Thyroid gland (tissue), 4 donors: ENCODE results near the gene F10. TPM values are rescaled to one million over a fixed set of nuclear protein-coding genes. Genes with fewer than 3 reads are reported as not detected.
"Not testable (repeated sequence)": the region's sequence is repeated elsewhere in the genome, so short reads cannot be mapped to it uniquely, and the experiment has no call there.

Experiments used
- DNase-seq, 2 donors: peaks; one replicate each; pipeline ENCODE4 v3.0.0-alpha.2; 2019
- H3K27ac ChIP-seq, 3 donors: fragments of 200-600 bp; sonication (generic); 1 replicate in 2 of 3; 2 replicates in 1 of 3; pipeline ENCODE4 v1.5.1; 2016 to 2019; ENCODE audit warnings: mild to moderate bottlenecking in 1 of 3, moderate library complexity in 1 of 3
- H3K27me3 ChIP-seq: fragments of 200-600 bp; sonication (generic); one replicate; pipeline ENCODE4 v1.5.1; 2019
- H3K36me3 ChIP-seq, 2 donors: fragments of 200-600 bp; sonication (generic); one replicate each; pipeline ENCODE4 v1.5.1; 2016 to 2019
- H3K4me1 ChIP-seq, 2 donors: fragments of 200-600 bp; sonication (generic); one replicate each; pipeline ENCODE4 v1.5.1; 2017 to 2019
- H3K4me3 ChIP-seq, 3 donors: fragments of 200-600 bp; sonication (generic); replicated peaks in 1 of 3; 1 replicate in 2 of 3; 2 replicates in 1 of 3; pipeline ENCODE4 v1.5.1; 2016; ENCODE audit warnings: mild to moderate bottlenecking in 1 of 3
- H3K9me3 ChIP-seq: fragments of 200-600 bp; sonication (generic); one replicate; pipeline ENCODE4 v1.5.1; 2017
- CTCF ChIP-seq, 6 experiments: fragments of 200-600 bp in 3 of 6; fragments of 450-650 bp in 3 of 6; sonication (generic) in 3 of 6; IDR thresholded peaks; one replicate each; pipeline ENCODE4 v1.5.1; 2016 to 2019; ENCODE audit warnings: antibody characterized with exemption in 6 of 6, mild to moderate bottlenecking in 2 of 6, inconsistent platforms in 1 of 6, moderate library complexity in 1 of 6
- POLR2A ChIP-seq, 2 donors: fragments of 450-650 bp; IDR thresholded peaks; one replicate each; pipeline ENCODE4 v1.6.1; 2017; ENCODE audit warnings: antibody characterized with exemption in 2 of 2, mild to moderate bottlenecking in 2 of 2, moderate library complexity in 1 of 2
- WGBS, 2 donors: methylation state at CpG; one replicate each; pipeline ENCODE4 v1.1.5; 2017; 5-methylcytosine and 5-hydroxymethylcytosine counted together
- intact Hi-C: fragments of 100-400 bp; cut with DNase I; formaldehyde crosslinking; loops from one replicate; pipeline ENCODE4 v1.15.1; 2023
- total RNA-seq, 4 donors: library from RNA; depleted of rRNA; stranded (reverse); fragments of >200 nt; gene quantifications; one replicate each; pipeline ENCODE4 v1.2.3, GENCODE V29; 2016

Gene F10
- total RNA-seq, 4 donors from 2014 or later = 4.0 to 19.9 (median 7.0) TPM

DNA sequence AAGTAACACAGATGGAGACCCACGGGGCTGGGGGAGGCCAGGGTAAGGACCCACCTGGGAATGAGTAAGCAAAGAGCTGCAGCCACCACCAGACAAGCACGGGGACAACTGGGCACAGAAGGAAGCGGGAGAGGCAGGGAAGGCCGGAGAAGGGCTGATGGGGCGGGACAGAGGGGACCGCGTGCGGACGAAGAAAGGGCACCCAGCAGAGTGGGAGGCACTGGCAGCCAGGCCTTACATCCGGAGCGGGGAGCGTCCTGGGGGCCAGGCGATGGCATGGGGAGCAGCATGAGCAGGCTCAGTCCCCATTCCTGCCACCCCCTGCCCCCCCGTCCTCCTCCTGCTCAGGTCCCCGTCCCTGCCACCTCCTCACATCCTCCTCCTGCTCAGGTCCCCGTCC, 38.8 kb downstream of the F10 start:
- WGBS, 2 donors = 47 to 55% methylated on average over 16 of the region's 16 CpGs
- Histone ChIP-seq H3K27ac (no peak overlapping the region), H3K4me3 (no peak overlapping the region), H3K36me3 (no peaks in the 10 kb centered on the region), H3K9me3 (no peaks in the 10 kb centered on the region), H3K4me1 (no peaks in the 10 kb centered on the region), H3K27me3 (no peaks in the 10 kb centered on the region)
- no peak for TF ChIP-seq POLR2A (IDR thresholded peaks at IDR 0.05)
- TF ChIP-seq CTCF (IDR thresholded peaks at IDR 0.05) = no peak
- DNase-seq = no peak
- intact Hi-C loops = no loop called here

DNA sequence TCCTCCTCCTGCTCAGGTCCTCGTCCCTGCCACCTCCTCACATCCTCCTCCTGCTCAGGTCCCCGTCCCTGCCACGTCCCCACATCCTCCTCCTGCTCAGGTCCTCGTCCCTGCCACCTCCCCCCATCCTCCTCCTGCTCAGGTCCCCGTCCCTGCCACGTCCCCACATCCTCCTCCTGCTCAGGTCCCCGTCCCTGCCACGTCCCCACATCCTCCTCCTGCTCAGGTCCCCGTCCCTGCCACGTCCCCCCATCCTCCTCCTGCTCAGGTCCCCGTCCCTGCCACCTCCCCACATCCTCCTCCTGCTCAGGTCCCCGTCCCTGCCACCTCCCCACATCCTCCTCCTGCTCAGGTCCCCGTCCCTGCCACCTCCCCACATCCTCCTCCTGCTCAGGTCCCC, 39.4 kb downstream of the F10 start:
- DNase-seq, intact Hi-C loops: not testable (repeated sequence)

GRCh38 chr13:113162783-113163685, 40.4 kb downstream of the F10 start:
- intact Hi-C loops = no loop called here
- Histone ChIP-seq H3K36me3 (no peaks in the 10 kb centered on the region), H3K4me1 (no peaks in the 10 kb centered on the region), H3K27ac (no peak overlapping the region), H3K27me3 (no peaks in the 10 kb centered on the region), H3K9me3 (no peaks in the 10 kb centered on the region), H3K4me3 (no peak overlapping the region)
- TF ChIP-seq POLR2A (IDR thresholded peaks at IDR 0.05) = no peak
- TF ChIP-seq CTCF (IDR thresholded peaks at IDR 0.05) = no peak
- WGBS, 2 donors = 30 to 36% methylated on average over 23 to 24 of the region's 25 CpGs
- no peak for DNase-seq

More for the DNA sequence above, 39.4 kb downstream of the F10 start:
- H3K27ac ChIP-seq, H3K36me3 ChIP-seq, H3K9me3 ChIP-seq, H3K4me1 ChIP-seq, H3K4me3 ChIP-seq, H3K27me3 ChIP-seq: not testable (repeated sequence)
- no CpG with 5 or more reads among the region's 13 CpGs for WGBS, 2 donors

GRCh38 chr13:113164492-113164891, 41.9 kb downstream of the F10 start:
- no peaks in the 10 kb centered on the region for H3K4me1 ChIP-seq
- DNase-seq = no peak
- no peak overlapping the region for H3K27ac ChIP-seq
- H3K9me3 ChIP-seq = no peaks in the 10 kb centered on the region
- H3K36me3 ChIP-seq = no peaks in the 10 kb centered on the region
- TF ChIP-seq CTCF (IDR thresholded peaks at IDR 0.05) (no peak), POLR2A (IDR thresholded peaks at IDR 0.05) (no peak)
- H3K27me3 ChIP-seq = no peaks in the 10 kb centered on the region
- H3K4me3 ChIP-seq = no peak overlapping the region
- intact Hi-C loops = no loop called here
- 76 to 85% methylated on average over 12 of the region's 12 CpGs for WGBS, 2 donors

- no peak for DNase-seq
- no peak overlapping the region for H3K4me3 ChIP-seq
- H3K27me3 ChIP-seq = no peaks in the 10 kb centered on the region
- H3K27ac ChIP-seq = no peak overlapping the region
- intact Hi-C loops = no loop called here
- H3K4me1 ChIP-seq = peaks cover 6% of the 10 kb centered on the region in 2 donors
- TF ChIP-seq POLR2A (IDR thresholded peaks at IDR 0.05) (no peak), CTCF (IDR thresholded peaks at IDR 0.05) (no peak)
- H3K36me3 ChIP-seq = no peaks in the 10 kb centered on the region
- H3K9me3 ChIP-seq = no peaks in the 10 kb centered on the region
- 94% methylated on average over 10 of the region's 10 CpGs for WGBS, 2 donors
These were observed 43.7 kb downstream of the F10 start for GRCh38 chr13:113166266-113166665.
